ENCODE data around the gene SLC23A3. TPM values are rescaled to one million over a fixed set of nuclear protein-coding genes. Genes with fewer than 3 reads are reported as not detected.

The SLC23A3 gene
- total RNA-seq, 1 experiment from 2014 or later, result 7.1 TPM

DNA sequence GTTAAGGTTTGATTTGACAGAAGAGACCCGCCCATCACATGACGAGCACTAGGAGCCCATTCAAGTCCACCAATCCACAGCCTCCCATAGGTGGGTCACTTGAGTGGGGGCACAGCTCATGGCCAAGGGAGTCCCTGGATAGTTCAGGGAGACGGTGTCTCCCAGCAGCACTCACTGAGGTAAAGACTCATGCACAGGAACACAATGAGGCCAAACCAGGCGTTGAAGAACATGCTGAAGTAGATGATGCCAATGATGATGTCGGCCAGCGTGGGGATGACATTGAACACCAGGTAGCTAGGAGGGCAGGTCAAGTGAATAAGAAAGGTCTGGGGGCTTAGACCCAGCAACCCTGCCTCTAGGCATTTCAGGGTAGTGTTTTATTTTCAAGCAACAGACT is 45.0 kb upstream of the SLC23A3 start:
- BruUV-seq (replicated peaks), result no TSS peak
- TF ChIP-seq EZH2 (IDR thresholded peaks at IDR 0.05; ENCODE audit: low read depth), result no peak
- TF ChIP-seq, protein P1, sequence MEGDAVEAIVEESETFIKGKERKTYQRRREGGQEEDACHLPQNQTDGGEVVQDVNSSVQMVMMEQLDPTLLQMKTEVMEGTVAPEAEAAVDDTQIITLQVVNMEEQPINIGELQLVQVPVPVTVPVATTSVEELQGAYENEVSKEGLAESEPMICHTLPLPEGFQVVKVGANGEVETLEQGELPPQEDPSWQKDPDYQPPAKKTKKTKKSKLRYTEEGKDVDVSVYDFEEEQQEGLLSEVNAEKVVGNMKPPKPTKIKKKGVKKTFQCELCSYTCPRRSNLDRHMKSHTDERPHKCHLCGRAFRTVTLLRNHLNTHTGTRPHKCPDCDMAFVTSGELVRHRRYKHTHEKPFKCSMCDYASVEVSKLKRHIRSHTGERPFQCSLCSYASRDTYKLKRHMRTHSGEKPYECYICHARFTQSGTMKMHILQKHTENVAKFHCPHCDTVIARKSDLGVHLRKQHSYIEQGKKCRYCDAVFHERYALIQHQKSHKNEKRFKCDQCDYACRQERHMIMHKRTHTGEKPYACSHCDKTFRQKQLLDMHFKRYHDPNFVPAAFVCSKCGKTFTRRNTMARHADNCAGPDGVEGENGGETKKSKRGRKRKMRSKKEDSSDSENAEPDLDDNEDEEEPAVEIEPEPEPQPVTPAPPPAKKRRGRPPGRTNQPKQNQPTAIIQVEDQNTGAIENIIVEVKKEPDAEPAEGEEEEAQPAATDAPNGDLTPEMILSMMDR (conservative IDR thresholded peaks at IDR 0.05), result no peak
- peaks cover 7% of the 10 kb centered on the region for H3K79me2 ChIP-seq (ENCODE audit: low read depth)
- H4K20me1 ChIP-seq (ENCODE audit: insufficient read depth), result no peaks in the 10 kb centered on the region
- H3K9me3 ChIP-seq (ENCODE audit: insufficient read depth, low read depth), result no peaks in the 10 kb centered on the region
- ChIA-PET POLR2A (ENCODE audit: unreplicated experiment) (interaction anchor here (0.6 kb wide), 1 partner anchor 150 kb away, joined by 4 read pairs; no protein-coding TSS in a partner anchor), CTCF (interaction anchor here (0.5 kb wide), 1 partner anchor 55 kb away, joined by 3 read pairs; no protein-coding TSS in a partner anchor)
- peaks cover 16% of the 10 kb centered on the region; the same call in 1 of the 2 replicates for H3F3A ChIP-seq (ENCODE audit: insufficient read depth, low read depth)
- H3K27me3 ChIP-seq (ENCODE audit: insufficient read depth, low read depth), result no peaks in the 10 kb centered on the region
- H3K9me2 ChIP-seq (ENCODE audit: insufficient read depth), result no peaks in the 10 kb centered on the region
- no peak overlapping the region for H3K4me3 ChIP-seq
- H2AFZ ChIP-seq, result no peak overlapping the region
- no peak overlapping the region for H3K27ac ChIP-seq
- H3K36me3 ChIP-seq (ENCODE audit: low read depth), result no peaks in the 10 kb centered on the region
- peaks cover 13% of the 10 kb centered on the region for H3K4me1 ChIP-seq (replicated peaks; ENCODE audit: insufficient read depth)
- intact Hi-C loops (cut with micrococcal nuclease; ENCODE audit: unreplicated experiment), result no loop called here
- DNase-seq, result no peak
- H3K4me2 ChIP-seq, result no peak overlapping the region

DNA sequence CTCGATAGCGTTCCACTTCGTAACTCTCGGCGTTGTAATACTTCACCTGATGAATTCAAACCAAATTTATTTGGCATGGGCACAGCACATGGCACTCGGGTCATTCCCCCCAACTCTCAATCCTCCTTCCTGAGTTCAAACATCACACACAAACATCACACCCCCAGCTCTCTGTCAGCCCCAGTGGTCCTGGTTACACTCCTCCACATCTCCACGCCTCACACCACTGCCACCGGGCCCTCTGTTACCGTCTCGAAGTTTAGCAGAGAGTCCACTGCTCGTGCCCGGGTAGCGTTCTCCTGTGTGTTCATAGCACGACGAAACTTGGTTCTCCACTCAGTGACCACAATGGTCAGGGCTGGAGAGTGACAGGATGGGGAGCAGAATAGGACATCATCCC is 44.3 kb upstream of the SLC23A3 start:
- H3K27ac ChIP-seq, result no peak overlapping the region
- no peaks in the 10 kb centered on the region for H3K9me2 ChIP-seq (ENCODE audit: insufficient read depth)
- no TSS peak for BruUV-seq (replicated peaks)
- H3K79me2 ChIP-seq (ENCODE audit: low read depth), result peaks cover 7% of the 10 kb centered on the region
- peaks cover 9% of the 10 kb centered on the region; the same call in 1 of the 2 replicates for H3F3A ChIP-seq (ENCODE audit: insufficient read depth, low read depth)
- no peaks in the 10 kb centered on the region for H3K9me3 ChIP-seq (ENCODE audit: insufficient read depth, low read depth)
- H3K4me3 ChIP-seq, result no peak overlapping the region
- H3K4me1 ChIP-seq (replicated peaks; ENCODE audit: insufficient read depth), result peaks cover 13% of the 10 kb centered on the region
- H4K20me1 ChIP-seq (ENCODE audit: insufficient read depth), result no peaks in the 10 kb centered on the region
- H3K27me3 ChIP-seq (ENCODE audit: insufficient read depth, low read depth), result no peaks in the 10 kb centered on the region
- H3K36me3 ChIP-seq (ENCODE audit: low read depth), result no peaks in the 10 kb centered on the region
- no peak overlapping the region for H2AFZ ChIP-seq
- DNase-seq, result no peak
- intact Hi-C loops (cut with micrococcal nuclease; ENCODE audit: unreplicated experiment), result no loop called here
- POLR2A ChIA-PET (ENCODE audit: unreplicated experiment), result no interaction called here
- CTCF ChIA-PET, result no interaction called here
- TF ChIP-seq, protein P1 (conservative IDR thresholded peaks at IDR 0.05), result no peak
- TF ChIP-seq EZH2 (IDR thresholded peaks at IDR 0.05; ENCODE audit: low read depth), result no peak
- no peak overlapping the region for H3K4me2 ChIP-seq

DNA sequence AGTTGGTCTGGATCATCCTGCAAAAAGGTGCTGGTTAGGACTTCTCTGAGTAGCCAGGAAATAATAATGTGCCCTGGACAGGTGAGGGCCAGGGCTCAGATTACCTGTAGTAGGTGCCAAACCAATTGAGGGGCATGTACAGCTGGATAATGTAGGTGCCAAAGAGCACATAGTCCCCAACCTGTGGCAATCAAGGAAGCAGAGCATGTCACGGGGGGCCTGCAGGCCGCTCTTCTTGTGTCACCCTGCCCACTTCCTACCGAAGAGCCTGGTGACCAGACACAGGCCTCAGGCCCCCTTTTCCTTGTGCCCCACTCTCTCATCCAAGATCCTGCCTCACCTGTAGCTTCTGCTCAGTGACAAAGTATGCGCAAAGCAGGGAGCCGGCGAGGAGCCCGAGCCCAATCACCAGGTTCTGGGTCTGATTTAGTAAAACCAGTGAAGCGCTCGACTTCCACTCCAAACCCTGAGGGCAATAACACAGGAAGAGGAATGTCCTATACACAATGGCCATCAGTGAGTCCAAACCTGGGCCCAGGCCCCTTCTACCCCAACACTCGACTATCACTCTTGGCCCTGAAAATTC is 43.8 kb upstream of the SLC23A3 start:
- peaks cover 7% of the 10 kb centered on the region for H3K79me2 ChIP-seq (ENCODE audit: low read depth)
- H3F3A ChIP-seq (ENCODE audit: insufficient read depth, low read depth), result peaks cover 7% of the 10 kb centered on the region; the same call in 1 of the 2 replicates
- H3K4me1 ChIP-seq (replicated peaks; ENCODE audit: insufficient read depth), result peaks cover 13% of the 10 kb centered on the region
- POLR2A ChIA-PET (ENCODE audit: unreplicated experiment), result no interaction called here
- intact Hi-C loops (cut with micrococcal nuclease; ENCODE audit: unreplicated experiment), result no loop called here
- no peak for DNase-seq
- H3K9me2 ChIP-seq (ENCODE audit: insufficient read depth), result no peaks in the 10 kb centered on the region
- no peak overlapping the region for H3K4me2 ChIP-seq
- no peaks in the 10 kb centered on the region for H3K27me3 ChIP-seq (ENCODE audit: insufficient read depth, low read depth)
- TF ChIP-seq, protein P1 (conservative IDR thresholded peaks at IDR 0.05), result no peak
- no peak for TF ChIP-seq EZH2 (IDR thresholded peaks at IDR 0.05; ENCODE audit: low read depth)
- no peak overlapping the region for H3K27ac ChIP-seq
- H2AFZ ChIP-seq, result no peak overlapping the region
- H4K20me1 ChIP-seq (ENCODE audit: insufficient read depth), result no peaks in the 10 kb centered on the region
- no peak overlapping the region for H3K4me3 ChIP-seq
- BruUV-seq (replicated peaks), result no TSS peak
- CTCF ChIA-PET, result no interaction called here
- no peaks in the 10 kb centered on the region for H3K36me3 ChIP-seq (ENCODE audit: low read depth)
- H3K9me3 ChIP-seq (ENCODE audit: insufficient read depth, low read depth), result no peaks in the 10 kb centered on the region

All from PC-9 (cell line).